ENCODE results near the gene PRDM16.

PRDM16 gene

GRCh38 chr1:3333903-3334302, 264.9 kb downstream of the PRDM16 start:
- DNase-seq, result no peak

GRCh38 chr1:3334366-3334765, 265.4 kb downstream of the PRDM16 start:
- no peak for DNase-seq

GRCh38 chr1:3335754-3336640, 267.0 kb downstream of the PRDM16 start:
- DNase-seq, result no peak

GRCh38 chr1:3336641-3337630, 267.9 kb downstream of the PRDM16 start:
- DNase-seq, result no peak

GRCh38 chr1:3337798-3338724, 269.1 kb downstream of the PRDM16 start:
- no peak for DNase-seq

- no peak for DNase-seq
Observed at GRCh38 chr1:3338725-3339070, 269.7 kb downstream of the PRDM16 start.

- no peak for DNase-seq
Observed at GRCh38 chr1:3339856-3340255, 270.9 kb downstream of the PRDM16 start.

- DNase-seq, result no peak
Observed at GRCh38 chr1:3340548-3341235, 271.7 kb downstream of the PRDM16 start.

- no peak for DNase-seq
Observed at GRCh38 chr1:3341236-3341994, 272.4 kb downstream of the PRDM16 start.

GRCh38 chr1:3342960-3343359, 274.0 kb downstream of the PRDM16 start:
- no peak for DNase-seq

- DNase-seq, result no peak
Observed at GRCh38 chr1:3344395-3344794, 275.4 kb downstream of the PRDM16 start.

- DNase-seq, result no peak
Observed at GRCh38 chr1:3345792-3346191, 276.8 kb downstream of the PRDM16 start.

- no peak for DNase-seq
Observed at GRCh38 chr1:3346478-3346877, 277.5 kb downstream of the PRDM16 start.

GRCh38 chr1:3347257-3348020, 278.4 kb downstream of the PRDM16 start:
- DNase-seq, result no peak

- no peak for DNase-seq
Observed at GRCh38 chr1:3348196-3348865, 279.3 kb downstream of the PRDM16 start.

GRCh38 chr1:3349161-3349967, 280.4 kb downstream of the PRDM16 start:
- DNase-seq, result peak; percentile 11

- no peak for DNase-seq
Observed at GRCh38 chr1:3349968-3350299, 280.9 kb downstream of the PRDM16 start.

GRCh38 chr1:3350506-3351261, 281.7 kb downstream of the PRDM16 start:
- DNase-seq, result no peak

Data from NCI-H82 (cell line).